Stomach (tissue), 9 donors: Measurements from ENCODE around the gene DIS3L2. TPM values are rescaled to one million over a fixed set of nuclear protein-coding genes. Genes with fewer than 3 reads are reported as not detected.

Experiments
- DNase-seq, 2 donors: peaks; one replicate each; pipeline versions ENCODE4 v3.0.0 to v3.0.0-alpha.2; 2013 to 2019
- H3K27ac ChIP-seq, 5 donors: fragments of 200-600 bp in 4 of 5; sonication (generic) in 4 of 5; one replicate each; pipeline ENCODE4 v1.5.1; 2013 to 2019; ENCODE audit warnings: mild to moderate bottlenecking in 1 of 5, moderate library complexity in 1 of 5
- H3K27me3 ChIP-seq, 3 donors: fragments of 200-600 bp; sonication (generic); one replicate each; pipeline ENCODE4 v1.5.1; 2017 to 2019; ENCODE audit warnings: mixed run types in 1 of 3
- H3K36me3 ChIP-seq, 4 donors: fragments of 200-600 bp; sonication (generic); 1 replicate in 3 of 4; 2 replicates in 1 of 4; pipeline ENCODE4 v1.5.1; 2016 to 2019
- H3K4me1 ChIP-seq, 4 donors: fragments of 200-600 bp; sonication (generic); one replicate each; pipeline ENCODE4 v1.5.1; 2016 to 2019
- H3K4me3 ChIP-seq, 4 donors: fragments of 200-600 bp; sonication (generic) in 3 of 4; one replicate each; pipeline ENCODE4 v1.5.1; 2016 to 2019; ENCODE audit warnings: mild to moderate bottlenecking in 1 of 4
- H3K9me3 ChIP-seq, 4 donors: fragments of 200-600 bp; sonication (generic); one replicate each; pipeline ENCODE4 v1.5.1; 2016 to 2019
- EP300 ChIP-seq: sonication (generic); formaldehyde crosslinking; IDR thresholded peaks from one replicate; pipeline ENCODE4 v1.6.1; 2017; ENCODE audit warnings: antibody characterized with exemption
- POLR2A ChIP-seq, 4 donors: fragments of 450-650 bp; IDR thresholded peaks; one replicate each; pipeline ENCODE4 v1.6.1; 2016; ENCODE audit warnings: antibody characterized with exemption in 4 of 4, control low read depth in 2 of 4, mild to moderate bottlenecking in 1 of 4, moderate library complexity in 1 of 4
- POLR2AphosphoS5 ChIP-seq, 3 donors: sonication (generic); formaldehyde crosslinking; IDR thresholded peaks; one replicate each; pipeline ENCODE4 v1.6.1; 2016; ENCODE audit warnings: antibody characterized with exemption in 3 of 3
- WGBS, 5 donors: extraction: QIAGEN DNeasy Blood & Tissue Kit in 3 of 5; methylation state at CpG; one replicate each; pipeline versions ENCODE4 v1.1.5 to v1.1.7; 2013 to 2018; 5-methylcytosine and 5-hydroxymethylcytosine counted together
- intact Hi-C: fragments of 100-400 bp; cut with DNase I; formaldehyde crosslinking; loops from one replicate; pipeline ENCODE4 v1.15.1; 2023; ENCODE audit warnings: low total_unique reads
- polyA plus RNA-seq, 3 donors: library from polyadenylated mRNA; stranded (reverse); fragments of 200-250 nt; gene quantifications; one replicate each; pipeline ENCODE4 v1.2.3, GENCODE V29; 2013
- total RNA-seq, 5 donors: library from RNA; depleted of rRNA; stranded (reverse); fragments of >200 nt; gene quantifications; one replicate each; pipeline versions ENCODE4 v1.1.0 to v1.2.3, GENCODE V29; 2014 to 2016
- TF ChIP-seq, protein P1 (sequence below), 7 experiments: fragments of 450-650 bp in 4 of 7; fragments of 200-600 bp in 3 of 7; sonication (generic) in 3 of 7; IDR thresholded peaks; one replicate each; pipeline ENCODE4 v1.5.1; 2016 to 2019; ENCODE audit warnings: antibody characterized with exemption in 7 of 7, control low read depth in 2 of 7, mild to moderate bottlenecking in 1 of 7
- donor health status: healthy with polysubstance abuse.
- donor health status: Bipolar disorder and iron deficiency.
- donor health status: healthy.

DIS3L2 gene
- total and polyA plus RNA-seq, 8 donors: 10.4 to 124 (median 26.8) TPM

GRCh38 chr2:232280341-232280740, 318.8 kb downstream of the DIS3L2 start:
- TF ChIP-seq EP300 (no peak), POLR2A (IDR thresholded peaks at IDR 0.05) (no peak), POLR2AphosphoS5 (IDR thresholded peaks at IDR 0.05) (no peak)
- TF ChIP-seq, protein P1, sequence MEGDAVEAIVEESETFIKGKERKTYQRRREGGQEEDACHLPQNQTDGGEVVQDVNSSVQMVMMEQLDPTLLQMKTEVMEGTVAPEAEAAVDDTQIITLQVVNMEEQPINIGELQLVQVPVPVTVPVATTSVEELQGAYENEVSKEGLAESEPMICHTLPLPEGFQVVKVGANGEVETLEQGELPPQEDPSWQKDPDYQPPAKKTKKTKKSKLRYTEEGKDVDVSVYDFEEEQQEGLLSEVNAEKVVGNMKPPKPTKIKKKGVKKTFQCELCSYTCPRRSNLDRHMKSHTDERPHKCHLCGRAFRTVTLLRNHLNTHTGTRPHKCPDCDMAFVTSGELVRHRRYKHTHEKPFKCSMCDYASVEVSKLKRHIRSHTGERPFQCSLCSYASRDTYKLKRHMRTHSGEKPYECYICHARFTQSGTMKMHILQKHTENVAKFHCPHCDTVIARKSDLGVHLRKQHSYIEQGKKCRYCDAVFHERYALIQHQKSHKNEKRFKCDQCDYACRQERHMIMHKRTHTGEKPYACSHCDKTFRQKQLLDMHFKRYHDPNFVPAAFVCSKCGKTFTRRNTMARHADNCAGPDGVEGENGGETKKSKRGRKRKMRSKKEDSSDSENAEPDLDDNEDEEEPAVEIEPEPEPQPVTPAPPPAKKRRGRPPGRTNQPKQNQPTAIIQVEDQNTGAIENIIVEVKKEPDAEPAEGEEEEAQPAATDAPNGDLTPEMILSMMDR (IDR thresholded peaks at IDR 0.05): no peak
- H3K36me3 ChIP-seq: peaks cover 0 to 39% (median 19%) of the 10 kb centered on the region in 4 donors
- H3K27ac ChIP-seq: no peak overlapping the region
- H3K4me1 ChIP-seq: no peaks in the 10 kb centered on the region
- H3K27me3 ChIP-seq: no peaks in the 10 kb centered on the region
- no peak overlapping the region for H3K4me3 ChIP-seq
- DNase-seq: no peak
- peaks cover 0 to 17% (median 7%) of the 10 kb centered on the region in 4 donors for H3K9me3 ChIP-seq
- intact Hi-C loops: no loop called here
- 79 to 100% (median 95%) methylated on average over 1 of the region's 1 CpG for WGBS, 5 donors

- Histone ChIP-seq H3K4me1 (no peaks in the 10 kb centered on the region), H3K36me3 (peaks cover 0 to 29% (median 14%) of the 10 kb centered on the region in 4 donors), H3K9me3 (peaks cover 0 to 17% (median 7%) of the 10 kb centered on the region in 4 donors), H3K27ac (no peak overlapping the region), H3K4me3 (no peak overlapping the region), H3K27me3 (no peaks in the 10 kb centered on the region)
- WGBS, 5 donors: 78 to 90% (median 88%) methylated on average over 6 of the region's 6 CpGs
- DNase-seq: no peak
- intact Hi-C loops: no loop called here
- TF ChIP-seq POLR2AphosphoS5 (IDR thresholded peaks at IDR 0.05): no peak
- TF ChIP-seq EP300: no peak
- TF ChIP-seq, protein P1 (IDR thresholded peaks at IDR 0.05): no peak
- TF ChIP-seq POLR2A (IDR thresholded peaks at IDR 0.05): no peak
Measured at GRCh38 chr2:232281858-232282507, 320.5 kb downstream of the DIS3L2 start.

DNA sequence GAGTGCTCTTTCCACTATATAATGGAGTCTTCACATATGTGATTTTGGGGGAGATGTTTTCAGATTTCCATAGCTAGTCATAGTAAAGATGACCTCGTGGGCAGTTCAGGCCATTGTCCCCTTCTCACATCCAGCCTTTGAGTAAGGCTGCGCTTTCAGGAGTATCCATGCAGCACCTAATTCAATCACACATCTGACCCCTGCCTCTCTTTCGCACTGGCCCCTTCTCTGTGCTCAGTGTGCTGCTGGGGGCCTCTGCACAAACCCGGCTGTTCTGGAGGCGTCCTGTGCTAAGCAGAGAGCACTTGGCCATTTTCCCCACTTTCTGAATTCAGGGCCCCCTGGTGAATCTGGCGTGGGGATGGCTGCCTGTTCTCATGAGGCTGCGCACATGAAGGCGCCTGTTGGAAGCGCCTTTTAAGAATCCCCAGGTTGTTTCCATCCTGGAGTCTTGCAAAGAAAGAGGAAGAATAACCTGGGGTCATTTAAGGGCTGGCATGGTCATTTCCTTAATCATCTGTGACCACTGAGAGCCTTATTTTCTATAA, 321.1 kb downstream of the DIS3L2 start:
- intact Hi-C loops: no loop called here
- H3K9me3 ChIP-seq: peaks cover 0 to 17% (median 7%) of the 10 kb centered on the region in 4 donors
- H3K4me3 ChIP-seq: no peak overlapping the region
- DNase-seq: no peak
- no peaks in the 10 kb centered on the region for H3K4me1 ChIP-seq
- TF ChIP-seq POLR2A (IDR thresholded peaks at IDR 0.05): no peak
- TF ChIP-seq, protein P1 (IDR thresholded peaks at IDR 0.05): no peak
- TF ChIP-seq POLR2AphosphoS5 (IDR thresholded peaks at IDR 0.05): no peak
- TF ChIP-seq EP300: no peak
- H3K36me3 ChIP-seq: peaks cover 0 to 27% (median 13%) of the 10 kb centered on the region in 4 donors
- no peaks in the 10 kb centered on the region for H3K27me3 ChIP-seq
- WGBS, 5 donors: 96 to 99% (median 97%) methylated on average over 7 to 9 of the region's 9 CpGs
- H3K27ac ChIP-seq: no peak overlapping the region

DNA sequence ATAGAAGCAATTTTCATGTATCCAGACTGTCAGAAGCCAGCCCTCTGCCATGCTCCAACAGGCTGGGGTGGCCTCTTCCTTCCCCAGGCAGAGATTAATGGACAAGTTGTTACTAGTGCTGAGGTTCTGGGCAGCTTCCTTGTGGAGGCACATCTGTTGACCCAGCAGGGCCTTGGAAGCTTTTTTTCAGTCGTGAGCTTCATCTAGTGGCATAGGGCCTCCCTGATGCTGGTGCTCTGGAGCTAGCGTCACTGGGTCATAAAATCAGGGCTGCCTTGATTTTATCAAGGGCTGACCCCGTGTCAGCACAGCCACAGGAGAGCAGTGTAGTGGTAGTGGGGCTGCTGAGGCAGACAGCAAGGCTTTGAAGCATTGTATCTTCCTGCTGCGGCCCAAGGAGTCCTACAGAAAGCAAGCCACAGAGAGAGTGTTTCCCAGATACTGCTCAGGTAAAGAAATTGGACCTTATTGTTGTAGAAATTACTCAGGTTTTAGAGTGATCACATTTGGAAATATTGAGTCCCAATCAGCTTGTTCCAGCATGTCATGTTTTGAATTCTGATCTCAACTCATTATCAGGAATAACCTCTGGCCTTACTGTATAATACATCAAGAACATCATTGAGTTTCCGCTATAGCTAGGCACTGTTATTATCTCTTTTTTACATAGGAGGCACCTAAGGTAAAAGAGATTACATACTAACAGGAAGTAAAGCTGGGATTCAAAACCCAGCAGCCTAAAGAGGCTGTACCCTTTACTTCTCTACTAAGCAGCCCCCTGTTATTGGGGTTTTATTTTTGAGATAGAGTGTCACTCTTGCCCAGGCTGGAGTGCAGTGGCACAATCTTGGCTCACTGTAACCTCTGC, 324.7 kb downstream of the DIS3L2 start:
- Histone ChIP-seq H3K4me3 (no peak overlapping the region), H3K4me1 (no peaks in the 10 kb centered on the region), H3K27ac (no peak overlapping the region), H3K36me3 (peaks cover 0 to 24% (median 10%) of the 10 kb centered on the region in 4 donors), H3K9me3 (no peaks in the 10 kb centered on the region), H3K27me3 (no peaks in the 10 kb centered on the region)
- no peak for DNase-seq
- intact Hi-C loops: no loop called here
- TF ChIP-seq EP300 (no peak), POLR2A (IDR thresholded peaks at IDR 0.05) (no peak), POLR2AphosphoS5 (IDR thresholded peaks at IDR 0.05) (no peak)
- TF ChIP-seq, protein P1 (IDR thresholded peaks at IDR 0.05): no peak
- 79 to 99% (median 87%) methylated on average over 3 to 5 of the region's 5 CpGs for WGBS, 5 donors
